HS-5 (cell line): ENCODE results near the gene TTC39B.
"Not testable (repeated sequence)": the region's sequence is repeated elsewhere in the genome, so short reads cannot be mapped to it uniquely, and the experiment has no call there.

Experiments used
- DNase-seq: peaks from one replicate; pipeline ENCODE4 v3.0.0-alpha.2; 2012; ENCODE audit warnings: low read depth

TTC39B gene

GRCh38 chr9:15264918-15265317 is 42.1 kb downstream of the TTC39B start:
- no peak for DNase-seq

GRCh38 chr9:15262581-15262980 is 44.4 kb downstream of the TTC39B start:
- DNase-seq: no peak

DNA sequence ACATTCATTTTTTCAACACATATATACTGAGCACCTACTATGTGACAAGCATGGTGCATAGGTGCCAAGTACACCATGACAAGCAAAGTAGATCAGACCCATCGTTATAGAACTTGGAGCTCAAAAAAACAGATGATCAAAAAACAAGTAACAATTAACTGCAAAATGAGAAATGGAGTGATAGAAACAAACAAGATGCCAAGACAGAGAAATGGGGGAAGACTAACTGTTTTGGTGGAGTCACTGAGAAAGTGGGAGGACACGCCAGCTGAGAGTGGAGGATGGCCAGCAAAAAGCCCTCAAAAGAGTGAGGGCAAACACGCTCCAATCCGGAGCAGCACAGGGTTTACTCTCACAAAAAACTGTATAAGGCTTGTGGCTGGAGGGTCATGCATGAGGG is 50.6 kb downstream of the TTC39B start:
- DNase-seq: no peak

DNA sequence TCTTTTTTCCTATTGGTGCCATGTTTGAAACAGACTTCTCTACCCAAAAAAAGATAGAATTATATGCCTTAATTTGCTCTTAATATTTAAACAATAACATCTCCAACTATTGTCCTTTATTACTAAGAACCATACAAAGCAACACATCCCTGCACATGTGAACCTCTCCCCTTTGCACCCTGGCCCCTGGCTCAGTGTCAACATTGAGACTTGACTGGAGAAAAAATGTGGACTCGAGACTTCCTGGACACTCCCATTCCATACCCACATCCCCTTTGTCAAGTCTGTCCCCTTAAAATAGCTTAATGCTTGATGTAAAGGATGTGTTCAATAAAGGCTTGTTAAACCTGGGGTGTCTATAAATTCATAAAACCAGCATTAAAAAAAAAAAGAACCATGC is 53.2 kb downstream of the TTC39B start:
- DNase-seq: no peak

DNA sequence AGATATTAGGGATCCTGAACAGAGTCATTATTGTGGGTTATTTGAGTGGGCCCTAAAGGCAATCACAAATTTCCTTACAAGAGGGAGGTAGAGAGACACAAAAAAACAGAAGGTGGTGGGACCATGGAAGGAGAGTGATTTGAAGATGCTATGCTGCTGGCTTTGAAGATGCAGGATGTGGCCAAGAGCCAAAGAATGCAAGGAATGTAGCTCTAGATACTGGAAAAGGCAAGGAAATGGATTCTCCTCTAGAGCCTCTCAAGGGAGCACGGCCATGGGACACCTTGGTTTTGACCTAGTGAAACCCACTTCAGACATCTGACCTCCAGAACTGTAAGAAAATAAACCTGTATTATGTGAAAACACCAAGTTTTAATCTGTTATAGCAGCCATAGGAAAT is 53.8 kb downstream of the TTC39B start:
- peak; percentile 22 for DNase-seq

DNA sequence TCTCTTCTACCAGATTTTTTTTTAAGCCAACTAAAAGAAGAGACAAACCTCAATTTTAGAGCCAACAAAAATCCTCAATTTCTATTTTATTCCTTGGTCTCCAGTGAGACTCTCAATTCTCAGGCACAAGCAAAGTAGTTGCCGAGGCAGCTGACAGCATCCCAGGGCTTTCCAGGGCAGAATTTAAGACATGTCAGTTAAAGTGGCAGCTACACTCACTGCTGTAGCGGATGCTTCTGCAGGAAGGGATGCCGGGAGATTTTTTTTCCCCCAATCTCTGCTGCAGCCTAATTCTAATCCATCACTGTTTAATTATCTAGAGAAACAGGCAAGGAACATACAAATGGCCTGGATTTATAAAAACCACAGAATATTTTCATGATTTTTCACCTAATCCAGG is 57.0 kb downstream of the TTC39B start:
- DNase-seq: no peak

- peak; percentile 36 for DNase-seq
Measured at GRCh38 chr9:15249042-15249818, 57.8 kb downstream of the TTC39B start.

DNA sequence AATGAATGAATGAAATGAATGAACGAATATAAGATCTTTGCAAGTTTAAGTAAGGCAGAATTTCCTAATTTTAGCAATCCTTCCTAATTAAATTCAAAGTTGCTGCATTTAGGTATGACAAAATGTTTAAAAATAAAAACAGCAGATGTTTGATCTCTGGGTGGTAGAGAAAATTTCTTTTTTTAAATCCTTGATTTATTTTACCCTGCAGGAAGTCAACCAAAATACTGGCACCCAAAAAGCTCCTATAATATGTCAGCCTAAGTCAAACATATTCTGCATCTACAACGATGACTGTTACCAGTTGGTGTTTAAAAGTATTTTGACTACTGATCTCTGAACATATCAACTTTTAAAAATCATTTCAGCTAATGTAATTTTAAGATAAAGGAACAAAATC is 58.4 kb downstream of the TTC39B start:
- DNase-seq: no peak

GRCh38 chr9:15248081-15248480 is 58.9 kb downstream of the TTC39B start:
- no peak for DNase-seq

DNA sequence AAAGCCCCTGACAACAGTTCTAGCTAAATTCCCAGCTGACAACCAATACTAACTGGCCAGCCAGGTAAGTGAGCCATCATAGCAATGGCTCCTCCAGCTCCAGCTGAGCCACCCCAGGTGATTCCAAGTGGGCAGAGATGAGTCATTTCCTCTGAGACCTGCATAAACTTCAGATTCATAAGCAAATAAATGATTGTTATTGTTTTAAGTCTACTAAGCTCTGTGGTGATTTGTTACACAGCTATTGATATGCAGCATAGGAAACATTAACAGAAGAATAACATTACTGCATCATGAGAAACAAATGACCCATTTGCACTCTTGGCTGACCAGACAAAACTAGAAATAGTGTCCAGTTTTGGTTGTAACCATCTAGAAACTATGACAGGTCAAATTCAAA is 60.3 kb downstream of the TTC39B start:
- DNase-seq: no peak

GRCh38 chr9:15246243-15246642 is 60.8 kb downstream of the TTC39B start:
- no peak for DNase-seq

DNA sequence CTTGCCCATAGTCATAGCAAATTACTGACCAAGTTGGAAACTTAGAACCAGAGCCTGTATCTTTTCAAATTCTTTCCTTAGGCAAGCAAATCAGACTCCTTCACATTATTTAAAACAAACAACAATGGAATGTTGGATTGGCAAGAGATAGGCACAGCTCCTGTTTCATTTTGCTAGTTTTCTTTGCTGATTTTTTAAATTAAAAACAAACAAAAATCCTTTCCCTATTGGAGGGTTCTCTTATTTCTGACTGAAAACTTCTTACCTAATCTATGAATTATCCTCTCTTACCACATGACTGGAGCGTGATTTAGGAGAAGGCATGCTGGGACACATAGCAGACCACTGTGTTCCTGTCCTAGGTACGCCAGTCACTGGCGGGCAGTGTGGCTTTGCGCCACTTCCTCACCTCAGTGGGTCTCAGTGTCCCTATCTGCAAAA is 63.0 kb downstream of the TTC39B start:
- DNase-seq: no peak

DNA sequence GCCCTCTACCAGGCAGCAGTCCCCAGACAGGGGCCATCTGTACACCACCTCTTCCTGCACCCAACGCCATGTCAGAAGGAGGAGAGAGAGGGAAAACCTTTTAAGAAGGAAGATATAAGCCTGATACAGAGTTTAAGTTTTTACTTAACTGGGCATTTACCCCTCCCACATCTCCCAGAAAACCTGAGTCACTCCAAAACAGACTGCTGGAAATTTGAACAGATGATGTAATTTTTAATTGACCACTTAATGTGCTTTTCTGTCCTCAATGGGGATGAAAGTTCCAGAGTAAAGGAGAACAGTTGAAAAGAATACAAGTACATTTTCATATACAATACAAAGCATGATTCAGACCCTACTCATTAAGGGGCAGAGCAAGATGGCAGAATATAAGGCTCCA is 63.9 kb downstream of the TTC39B start:
- DNase-seq: no peak

- no peak for DNase-seq
Measured at GRCh38 chr9:15240927-15241326, 66.1 kb downstream of the TTC39B start.

DNA sequence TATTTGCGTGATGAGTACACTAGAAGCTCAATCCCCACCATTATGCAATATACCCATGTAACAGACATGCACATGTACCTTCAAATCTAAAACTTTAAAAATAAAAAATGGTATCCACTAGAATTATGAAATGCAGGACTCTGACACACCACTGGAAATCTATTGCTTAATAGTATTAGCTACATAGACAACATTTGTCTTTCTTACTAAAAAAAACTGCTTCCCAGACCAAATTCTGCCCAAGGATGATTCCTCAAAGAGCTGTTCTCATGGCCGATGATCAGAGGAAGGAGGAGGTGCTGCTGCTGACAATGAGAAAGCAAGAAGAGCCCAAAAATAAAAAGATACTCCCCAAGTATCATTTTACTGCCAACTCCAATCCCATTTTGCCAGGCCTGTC is 67.2 kb downstream of the TTC39B start:
- DNase-seq: no peak

DNA sequence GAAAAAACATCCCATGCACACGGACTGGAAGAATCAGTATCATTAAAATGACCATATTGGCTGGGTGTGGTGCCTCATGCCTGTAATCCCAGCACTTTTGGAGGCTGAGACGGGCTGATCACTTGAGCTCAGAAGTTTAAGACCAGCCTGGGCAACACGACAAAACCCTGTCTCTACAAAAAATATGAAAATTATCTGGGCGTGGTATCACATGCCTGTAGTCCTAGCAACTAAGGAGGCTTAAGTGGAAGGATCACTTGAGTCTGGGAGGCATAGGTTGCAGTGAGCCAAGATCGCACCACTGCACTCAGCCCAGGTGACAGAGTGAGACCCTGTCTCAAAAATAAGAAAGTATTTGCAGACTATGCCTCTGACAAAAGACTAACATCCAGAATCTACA is 68.4 kb downstream of the TTC39B start:
- no peak for DNase-seq

GRCh38 chr9:15235658-15236057 is 71.4 kb downstream of the TTC39B start:
- DNase-seq: no peak

GRCh38 chr9:15233941-15234490 is 73.0 kb downstream of the TTC39B start:
- DNase-seq: not testable (repeated sequence)

- DNase-seq: not testable (repeated sequence)
Measured at GRCh38 chr9:15232706-15233280, 74.2 kb downstream of the TTC39B start.

DNA sequence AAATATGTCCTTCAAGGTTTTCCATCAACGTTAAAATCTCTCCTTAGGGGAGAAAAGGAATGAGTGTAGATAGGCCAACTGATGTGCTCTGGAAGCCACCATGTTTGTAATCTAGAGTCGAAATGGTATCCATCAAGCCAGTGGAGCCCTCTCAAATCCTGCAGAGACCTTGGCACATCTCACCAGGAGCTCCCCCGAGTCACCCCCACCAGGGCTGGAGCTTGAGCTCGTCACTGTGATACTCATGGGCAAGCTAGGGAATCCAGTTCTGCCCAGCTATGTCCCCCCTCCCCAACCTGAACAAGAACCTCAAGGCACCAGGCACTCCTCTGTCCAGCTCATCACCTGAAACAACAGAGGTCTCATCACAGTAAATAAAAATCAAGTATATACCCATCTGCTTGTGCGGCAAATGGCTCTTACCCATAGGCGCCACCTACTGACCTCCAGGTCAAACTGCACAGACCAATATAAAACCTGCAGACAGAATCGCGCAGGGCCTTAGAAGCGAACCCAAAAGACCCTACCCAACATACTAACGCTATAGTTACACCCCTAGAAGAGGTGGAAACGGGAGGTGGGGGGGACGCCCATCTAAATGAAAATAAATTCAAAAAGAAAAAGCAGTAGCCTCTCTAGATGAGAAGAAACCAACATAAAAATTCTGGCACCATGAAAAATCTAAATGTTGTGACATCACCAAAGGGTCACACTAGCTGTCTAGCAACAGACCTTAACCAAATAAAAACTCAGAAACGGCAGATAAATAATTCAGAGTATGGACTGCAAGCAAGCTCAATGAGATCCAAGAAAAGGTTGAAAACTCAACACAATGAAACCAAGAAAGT is 75.0 kb downstream of the TTC39B start:
- DNase-seq: no peak

DNA sequence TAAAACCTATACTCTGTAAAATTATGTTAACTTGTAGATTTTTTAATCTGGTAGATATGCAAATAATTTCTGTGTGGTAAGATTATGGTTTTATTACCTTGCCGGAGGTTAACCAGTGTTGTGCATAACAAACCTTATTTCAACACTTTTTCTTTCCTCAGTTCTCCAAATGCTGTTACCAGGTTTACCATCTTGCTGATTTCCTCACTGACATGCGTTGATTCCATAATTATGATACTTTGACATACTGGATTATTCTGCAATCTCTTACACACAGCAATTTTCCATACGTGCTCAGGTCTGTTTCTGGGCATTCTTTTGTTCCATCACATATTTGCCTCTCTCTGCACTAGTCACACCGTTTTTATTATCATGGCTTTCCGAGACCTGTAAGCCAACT is 77.6 kb downstream of the TTC39B start:
- no peak for DNase-seq

DNA sequence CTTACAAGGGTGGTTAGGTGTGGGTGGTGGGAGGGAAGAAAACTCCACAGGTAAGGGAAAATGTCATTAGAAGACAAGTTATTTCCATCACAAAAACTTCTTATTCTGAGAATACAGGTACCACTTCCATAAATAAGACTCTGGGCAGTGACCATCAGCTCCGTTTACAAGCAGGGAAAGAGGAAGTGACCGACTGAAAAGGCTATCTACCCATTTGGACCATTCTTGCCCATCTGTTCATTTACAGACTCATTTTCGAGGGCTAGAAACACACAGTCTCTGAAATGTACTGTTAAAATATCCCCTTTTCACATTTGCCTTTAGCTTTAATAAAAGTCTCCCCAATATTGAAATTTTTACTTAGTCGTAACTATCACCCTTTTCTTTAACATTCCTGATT is 79.5 kb downstream of the TTC39B start:
- DNase-seq: no peak
